Neural cell (in vitro differentiated cells): ENCODE data around the gene SPRN. TPM values are rescaled to one million over a fixed set of nuclear protein-coding genes. Genes with fewer than 3 reads are reported as not detected.
"Not testable (repeated sequence)": the region's sequence is repeated elsewhere in the genome, so short reads cannot be mapped to it uniquely, and the experiment has no call there.

ENCODE experiments used
- H2AFZ ChIP-seq: fragments of 200-600, 300-800 bp; sonication (generic), shearing (Covaris generic); 2 replicates; pipeline ENCODE4 v1.6.0; 2014; ENCODE audit warnings: low read depth, mild to moderate bottlenecking, antibody characterized with exemption, low read length, moderate library complexity
- H3F3A ChIP-seq: fragments of 200-600 bp; shearing (Covaris generic); 2 replicates; pipeline ENCODE4 v1.6.1; 2016; ENCODE audit warnings: mild to moderate bottlenecking, moderate library complexity, mixed read lengths, antibody characterized with exemption, low read length; ENCODE audit not compliant: insufficient read depth, poor library complexity, severe bottlenecking
- H3K27ac ChIP-seq: fragments of 200-600, 300-800 bp; sonication (generic), shearing (Covaris generic); 2 replicates; pipeline ENCODE4 v1.5.1; 2014; ENCODE audit warnings: mild to moderate bottlenecking, low read length, moderate library complexity
- H3K27me3 ChIP-seq: fragments of 300-800, 200-600 bp; sonication (generic), shearing (Covaris generic); 2 replicates; pipeline ENCODE4 v1.6.0; 2014; ENCODE audit warnings: mild to moderate bottlenecking, low read depth, low read length, moderate library complexity; ENCODE audit not compliant: insufficient read depth
- H3K36me3 ChIP-seq: fragments of 300-800, 200-600 bp; sonication (generic), shearing (Covaris generic); 2 replicates; pipeline ENCODE4 v1.5.1; 2014; ENCODE audit warnings: mild to moderate bottlenecking, antibody characterized with exemption, low read length, moderate library complexity; ENCODE audit not compliant: insufficient read depth
- H3K4me2 ChIP-seq: fragments of 300-800, 200-600 bp; sonication (generic), shearing (Covaris generic); 2 replicates; pipeline ENCODE4 v1.6.0; 2014; ENCODE audit warnings: mild to moderate bottlenecking, low read length
- H3K4me3 ChIP-seq: fragments of 300-800, 200-600 bp; sonication (generic), shearing (Covaris generic); 2 replicates; pipeline ENCODE4 v1.5.1; 2014; ENCODE audit warnings: mild to moderate bottlenecking, low read length, moderate library complexity
- H3K79me2 ChIP-seq: fragments of 200-600 bp; shearing (Covaris generic); replicated peaks from 2 replicates; pipeline ENCODE4 v1.6.0; 2014; ENCODE audit warnings: mild to moderate bottlenecking, low read length, moderate library complexity; ENCODE audit not compliant: insufficient read depth
- H3K9ac ChIP-seq: fragments of 300-800, 200-600 bp; sonication (generic), shearing (Covaris generic); 2 replicates; pipeline ENCODE4 v1.6.1; 2016; ENCODE audit warnings: mild to moderate bottlenecking, low read length, mixed read lengths
- H3K9me2 ChIP-seq: fragments of 200-600 bp; shearing (Covaris generic); 2 replicates; pipeline ENCODE4 v1.6.1; 2016; ENCODE audit warnings: mild to moderate bottlenecking, low read length, mixed read lengths; ENCODE audit not compliant: insufficient read depth
- H3K9me3 ChIP-seq: fragments of 200-600, 300-800 bp; sonication (generic), shearing (Covaris generic); 2 replicates; pipeline ENCODE4 v1.6.1; 2016; ENCODE audit warnings: mild to moderate bottlenecking, mixed run types, low read length, moderate library complexity, mixed read lengths
- H4K20me1 ChIP-seq: fragments of 200-600 bp; shearing (Covaris generic); 2 replicates; pipeline ENCODE4 v1.6.1; 2016; ENCODE audit warnings: mild to moderate bottlenecking, mixed run types; ENCODE audit not compliant: insufficient read depth
- CTCF ChIP-seq: fragments of 450-650 bp; IDR thresholded peaks from 2 replicates; pipeline ENCODE4 v1.5.1; 2014; ENCODE audit warnings: antibody characterized with exemption, mild to moderate bottlenecking, moderate library complexity; ENCODE audit not compliant: poor library complexity, severe bottlenecking
- EP300 ChIP-seq: fragments of 450-650 bp; conservative IDR thresholded peaks from 2 replicates; pipeline ENCODE4 v1.6.1; 2014; ENCODE audit warnings: antibody characterized with exemption, mild to moderate bottlenecking, moderate library complexity; ENCODE audit not compliant: poor library complexity, severe bottlenecking
- EZH2 ChIP-seq: fragments of 200-600, 300-800 bp; shearing (Covaris generic), sonication (generic); IDR thresholded peaks from 2 replicates; pipeline ENCODE4 v1.6.1; 2014; ENCODE audit warnings: antibody characterized with exemption, low read length, borderline replicate concordance, mild to moderate bottlenecking; ENCODE audit not compliant: insufficient read depth, poor library complexity, severe bottlenecking
- MXI1 ChIP-seq: fragments of 450-650 bp; conservative IDR thresholded peaks from 2 replicates; pipeline ENCODE4 v1.6.1; 2014; ENCODE audit warnings: antibody characterized with exemption, mild to moderate bottlenecking; ENCODE audit not compliant: poor library complexity, severe bottlenecking
- POLR2AphosphoS5 ChIP-seq: IDR thresholded peaks from 2 replicates; pipeline ENCODE4 v1.6.1; 2012
- RAD21 ChIP-seq: fragments of 450-650 bp; conservative IDR thresholded peaks from 2 replicates; pipeline ENCODE4 v1.6.1; 2014; ENCODE audit warnings: antibody characterized with exemption, mild to moderate bottlenecking, moderate library complexity
- REST ChIP-seq: IDR thresholded peaks from 2 replicates; pipeline ENCODE4 v1.6.1; 2012; ENCODE audit warnings: borderline replicate concordance
- SMC3 ChIP-seq: fragments of 450-650 bp; conservative IDR thresholded peaks from 2 replicates; pipeline ENCODE4 v1.6.1; 2014; ENCODE audit warnings: antibody characterized with exemption, mild to moderate bottlenecking, moderate library complexity; ENCODE audit not compliant: poor library complexity
- TAF1 ChIP-seq: IDR thresholded peaks from 2 replicates; pipeline ENCODE4 v1.6.1; 2012; ENCODE audit warnings: low read depth
- polyA plus RNA-seq: library from polyadenylated mRNA; depleted of rRNA; stranded (reverse); fragments of >200 nt; gene quantifications from 2 replicates; pipeline ENCODE4 v1.2.3, GENCODE V29; 2014

Gene SPRN
- polyA plus RNA-seq, 1 donor from 2014 or later: 1.1 TPM

- Histone ChIP-seq H3K36me3 (no peaks in the 10 kb centered on the region), H3F3A (no peaks in the 10 kb centered on the region), H3K9me2 (no peaks in the 10 kb centered on the region), H3K27me3 (no peaks in the 10 kb centered on the region), H2AFZ (no peak overlapping the region), H3K4me2 (no peak overlapping the region), H4K20me1 (no peaks in the 10 kb centered on the region), H3K9ac (no peak overlapping the region), H3K27ac (no peak overlapping the region), H3K4me3 (no peak overlapping the region), H3K79me2 (no peaks in the 10 kb centered on the region), H3K9me3 (peaks cover 4% of the 10 kb centered on the region)
- no peak for TF ChIP-seq REST
- no peak for TF ChIP-seq POLR2AphosphoS5
- TF ChIP-seq RAD21: no peak
- no peak for TF ChIP-seq SMC3
- TF ChIP-seq MXI1: no peak
- TF ChIP-seq EP300: no peak
- no peak for TF ChIP-seq TAF1
- no peak for TF ChIP-seq CTCF
- no peak for TF ChIP-seq EZH2
These were observed 47.1 kb upstream of the SPRN start for GRCh38 chr10:133471300-133472109.

- H3K9ac ChIP-seq, H3K36me3 ChIP-seq, H2AFZ ChIP-seq, H3K27me3 ChIP-seq, H3K9me2 ChIP-seq, H3K4me2 ChIP-seq, H4K20me1 ChIP-seq, H3K27ac ChIP-seq, H3K9me3 ChIP-seq, H3K79me2 ChIP-seq, H3F3A ChIP-seq, H3K4me3 ChIP-seq: not testable (repeated sequence)
These were observed 44.8 kb upstream of the SPRN start for GRCh38 chr10:133469205-133469604.
